HG02981 (cell line): ENCODE measurements around the gene SULT1C4.
"Not testable (repeated sequence)": the region's sequence is repeated elsewhere in the genome, so short reads cannot be mapped to it uniquely, and the experiment has no call there.

Experiments
- ATAC-seq: cut with Tn5 transposase; IDR thresholded peaks from one replicate; pipeline ENCODE4 v1.9.1; 2021; ENCODE audit warnings: mild to moderate bottlenecking, moderate library complexity; ENCODE audit not compliant: unreplicated experiment

Gene SULT1C4

GRCh38 chr2:108412995-108413710 is 35.4 kb downstream of the SULT1C4 start:
- no peak for ATAC-seq

GRCh38 chr2:108413711-108414095 is 35.9 kb downstream of the SULT1C4 start:
- ATAC-seq, result no peak

GRCh38 chr2:108414256-108414876 is 36.6 kb downstream of the SULT1C4 start:
- ATAC-seq, result no peak

- ATAC-seq, result no peak
Measured at GRCh38 chr2:108414945-108415344, 37.2 kb downstream of the SULT1C4 start.

DNA sequence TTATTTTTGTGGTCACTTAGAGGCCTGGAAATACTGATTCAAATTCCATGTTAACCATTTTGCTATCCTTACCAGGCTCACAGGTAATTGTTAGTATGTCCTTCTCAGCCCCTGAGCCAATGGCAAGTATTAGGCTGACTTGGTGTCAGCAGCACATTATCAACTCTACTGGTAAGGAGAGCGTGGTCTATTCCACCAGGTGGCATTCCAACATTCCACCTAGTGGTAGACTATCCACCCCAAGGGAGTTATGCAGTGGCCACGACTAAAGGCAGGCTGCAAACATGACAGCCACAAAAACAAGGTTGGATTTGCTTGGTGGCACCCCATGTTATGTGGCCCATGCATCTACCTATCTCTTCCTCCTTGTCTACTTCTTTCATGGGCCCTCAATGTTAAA is 39.5 kb downstream of the SULT1C4 start:
- no peak for ATAC-seq

- no peak for ATAC-seq
Measured at GRCh38 chr2:108418416-108418815, 40.7 kb downstream of the SULT1C4 start.

GRCh38 chr2:108423067-108423466 is 45.3 kb downstream of the SULT1C4 start:
- ATAC-seq, result no peak

DNA sequence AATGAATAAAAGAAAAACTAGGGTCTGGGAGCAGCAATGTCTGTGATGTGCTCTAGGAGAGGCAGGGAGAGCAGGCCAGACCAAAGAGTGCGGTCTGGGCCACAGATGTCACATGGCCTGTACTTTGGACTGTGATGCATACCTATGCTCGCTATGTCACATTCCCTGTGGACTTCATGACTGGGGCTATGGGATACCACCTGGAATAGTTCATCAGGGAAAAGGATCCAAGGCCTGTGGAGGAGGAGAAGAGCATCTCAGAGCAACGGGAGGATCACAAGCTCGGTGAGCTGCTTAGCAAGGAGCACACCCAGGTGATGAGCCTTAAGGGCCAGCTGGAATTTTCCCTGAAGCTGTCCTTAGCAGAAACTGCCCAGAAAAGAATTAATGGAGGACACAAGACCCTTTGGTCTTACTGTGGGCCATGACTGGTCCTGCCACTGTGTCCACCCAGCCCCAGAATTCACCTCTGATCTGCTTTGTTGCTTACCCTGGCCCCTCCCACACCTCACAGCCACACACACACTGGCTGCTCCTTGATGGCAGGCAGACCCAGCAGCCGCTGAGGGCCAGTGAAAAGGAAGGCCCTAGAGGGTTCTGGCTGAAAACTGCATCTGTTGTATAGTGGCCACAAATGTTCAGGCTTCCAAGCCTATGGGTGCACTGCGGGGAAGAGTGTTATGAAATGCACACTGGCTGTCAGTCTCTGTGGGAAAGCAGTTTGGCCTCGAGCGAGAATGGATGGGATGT is 45.9 kb downstream of the SULT1C4 start:
- no peak for ATAC-seq

- ATAC-seq, result no peak
Measured at GRCh38 chr2:108428286-108429009, 50.7 kb downstream of the SULT1C4 start.

GRCh38 chr2:108435578-108435977 is 57.8 kb downstream of the SULT1C4 start:
- not testable (repeated sequence) for ATAC-seq

DNA sequence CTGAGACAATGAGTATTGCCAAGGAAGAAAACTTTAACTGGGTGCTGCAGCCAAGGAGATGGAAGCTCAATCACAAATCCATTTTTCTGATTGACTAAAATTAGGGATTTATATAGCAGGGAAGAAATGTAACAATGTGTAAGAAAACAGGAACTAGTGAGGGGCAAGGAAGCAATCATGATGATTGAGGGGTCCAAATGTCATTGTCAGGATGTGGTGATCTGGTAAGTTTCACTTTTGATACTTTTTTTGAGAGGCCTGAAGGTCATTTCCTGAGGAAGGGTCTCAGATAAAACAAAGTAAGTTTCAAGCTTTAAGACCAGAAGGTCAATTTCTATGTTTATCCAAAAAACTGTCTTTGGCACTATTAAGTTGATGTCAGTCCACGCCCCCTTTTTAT is 59.2 kb downstream of the SULT1C4 start:
- no peak for ATAC-seq
